Measurements from ENCODE around the gene IVNS1ABP.

IVNS1ABP gene

GRCh38 chr1:185316163-185317033 lies 645 bp downstream of the IVNS1ABP start:
- TF ChIP-seq GATA3 (IDR thresholded peaks at IDR 0.05; ENCODE audit: low read depth, low read length): no peak
- no peak for TF ChIP-seq GATA2 (IDR thresholded peaks at IDR 0.05; ENCODE audit: low read depth, low read length)

- no peak for TF ChIP-seq GATA3 (IDR thresholded peaks at IDR 0.05; ENCODE audit: low read depth, low read length)
Observed at GRCh38 chr1:185315445-185316071, 1.5 kb downstream of the IVNS1ABP start.

DNA sequence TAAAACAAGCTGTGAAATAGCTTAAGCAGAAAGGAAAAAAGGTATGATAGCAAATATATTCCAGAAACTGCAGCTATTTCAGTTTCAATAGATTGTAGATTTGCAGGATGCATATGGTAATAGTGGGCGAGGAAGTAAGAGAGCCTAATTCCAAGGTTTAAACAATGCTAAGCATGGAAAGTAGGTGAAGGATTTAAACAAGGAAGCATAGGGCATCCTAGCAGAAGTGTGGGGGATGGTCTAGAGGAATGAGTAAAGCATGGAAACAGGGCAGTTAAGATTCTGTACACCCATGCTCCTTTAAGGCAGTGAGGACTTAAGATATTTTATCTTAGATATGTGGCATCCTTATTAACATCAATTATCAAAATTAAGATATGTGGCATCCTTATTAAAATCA lies 2.6 kb downstream of the IVNS1ABP start:
- no peak for TF ChIP-seq GATA2 (IDR thresholded peaks at IDR 0.05; ENCODE audit: low read depth, low read length)
- no peak for TF ChIP-seq GATA3 (IDR thresholded peaks at IDR 0.05; ENCODE audit: low read depth, low read length)

GRCh38 chr1:185312361-185313138 lies 4.5 kb downstream of the IVNS1ABP start:
- TF ChIP-seq GATA2 (IDR thresholded peaks at IDR 0.05; ENCODE audit: low read depth, low read length) (no peak), GATA3 (IDR thresholded peaks at IDR 0.05; ENCODE audit: low read depth, low read length) (no peak)

GRCh38 chr1:185311589-185312225 lies 5.3 kb downstream of the IVNS1ABP start:
- TF ChIP-seq GATA2 (IDR thresholded peaks at IDR 0.05; ENCODE audit: low read depth, low read length) (no peak), GATA3 (IDR thresholded peaks at IDR 0.05; ENCODE audit: low read depth, low read length) (no peak)

GRCh38 chr1:185309566-185309965 lies 7.5 kb downstream of the IVNS1ABP start:
- TF ChIP-seq GATA2 (IDR thresholded peaks at IDR 0.05; ENCODE audit: low read depth, low read length): no peak
- no peak for TF ChIP-seq GATA3 (IDR thresholded peaks at IDR 0.05; ENCODE audit: low read depth, low read length)

DNA sequence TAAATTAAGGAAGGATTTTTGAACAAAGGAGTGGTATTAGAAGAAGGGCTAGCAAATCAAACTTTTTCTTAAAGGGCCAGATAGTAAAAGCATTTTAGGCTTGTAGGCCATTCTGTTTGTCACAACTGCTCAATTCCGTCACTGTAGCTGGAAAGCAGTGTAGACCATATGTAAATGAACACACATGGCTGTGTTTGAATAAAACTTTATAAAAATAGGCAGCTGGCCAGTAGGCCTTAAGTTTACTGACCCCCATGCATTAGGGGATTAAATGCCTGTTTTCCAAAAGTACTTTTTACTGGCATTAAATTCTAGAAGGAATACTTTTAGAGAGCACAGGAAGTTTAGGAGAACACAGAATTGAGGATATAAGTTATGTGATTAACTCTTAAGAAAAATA lies 8.9 kb downstream of the IVNS1ABP start:
- TF ChIP-seq GATA3 (IDR thresholded peaks at IDR 0.05; ENCODE audit: low read depth, low read length): no peak
- no peak for TF ChIP-seq GATA2 (IDR thresholded peaks at IDR 0.05; ENCODE audit: low read depth, low read length)

DNA sequence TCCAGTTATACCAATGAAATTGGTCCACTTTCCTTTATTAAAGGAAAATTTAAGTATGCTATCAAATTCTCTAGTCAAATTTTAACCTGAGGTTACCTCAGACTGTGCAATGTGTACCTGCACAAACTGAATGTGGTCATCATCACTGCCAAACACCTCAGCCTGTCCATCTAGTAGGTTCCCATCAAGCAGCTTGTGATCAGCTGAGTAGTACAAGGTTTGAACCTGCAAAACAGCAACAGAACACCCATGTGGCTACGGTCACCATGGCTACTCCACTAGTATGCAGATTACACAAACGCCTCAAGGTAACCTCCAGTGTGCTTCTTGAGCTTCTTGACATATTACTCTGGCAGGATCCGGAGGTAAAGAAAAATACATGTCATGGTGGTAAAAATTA lies 11.6 kb downstream of the IVNS1ABP start:
- TF ChIP-seq GATA2 (IDR thresholded peaks at IDR 0.05; ENCODE audit: low read depth, low read length) (no peak), GATA3 (IDR thresholded peaks at IDR 0.05; ENCODE audit: low read depth, low read length) (no peak)

DNA sequence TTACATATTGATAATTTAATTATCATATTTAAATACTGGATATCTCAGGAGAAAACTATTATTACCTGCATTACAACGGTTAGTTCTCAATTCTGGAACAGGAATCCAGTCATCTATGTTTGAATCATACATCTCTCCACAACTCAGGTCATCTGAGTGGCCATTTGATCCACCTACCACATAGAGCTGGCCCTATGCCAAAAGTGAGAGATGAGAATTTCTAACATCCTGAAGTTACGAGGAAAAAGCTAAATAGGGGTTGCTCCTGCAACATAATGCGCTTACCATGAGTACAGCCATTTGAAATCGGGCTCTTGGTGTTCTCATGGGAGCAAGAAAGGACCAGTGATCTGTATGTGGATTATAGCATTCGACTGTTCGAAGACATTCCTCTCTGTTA lies 16.9 kb downstream of the IVNS1ABP start:
- no peak for TF ChIP-seq GATA2 (IDR thresholded peaks at IDR 0.05; ENCODE audit: low read depth, low read length)
- TF ChIP-seq GATA3 (IDR thresholded peaks at IDR 0.05; ENCODE audit: low read depth, low read length): no peak

- TF ChIP-seq GATA3 (IDR thresholded peaks at IDR 0.05; ENCODE audit: low read depth, low read length) (no peak), GATA2 (IDR thresholded peaks at IDR 0.05; ENCODE audit: low read depth, low read length) (no peak)
Observed at GRCh38 chr1:185297982-185298381, 19.1 kb downstream of the IVNS1ABP start.

DNA sequence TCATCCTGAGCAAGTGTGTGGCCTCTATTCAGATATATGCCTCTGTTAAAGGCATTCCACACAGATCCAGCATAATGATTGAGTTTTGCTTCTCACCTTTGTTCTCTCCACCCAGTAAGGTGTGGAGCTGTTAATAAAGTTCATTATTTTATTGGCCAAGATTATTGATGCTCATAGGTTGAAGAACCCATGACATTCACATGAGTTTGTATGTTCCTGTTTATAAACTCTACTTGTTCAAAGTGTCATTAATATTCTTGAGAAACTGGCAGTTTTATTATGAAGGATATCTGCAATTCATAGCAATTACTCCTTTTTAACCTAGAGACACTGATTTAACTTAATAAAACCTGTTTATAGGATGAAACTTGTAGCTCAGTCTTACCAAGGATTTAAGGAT lies 22.0 kb downstream of the IVNS1ABP start:
- no peak for TF ChIP-seq GATA3 (IDR thresholded peaks at IDR 0.05; ENCODE audit: low read depth, low read length)
- TF ChIP-seq GATA2 (IDR thresholded peaks at IDR 0.05; ENCODE audit: low read depth, low read length): no peak

DNA sequence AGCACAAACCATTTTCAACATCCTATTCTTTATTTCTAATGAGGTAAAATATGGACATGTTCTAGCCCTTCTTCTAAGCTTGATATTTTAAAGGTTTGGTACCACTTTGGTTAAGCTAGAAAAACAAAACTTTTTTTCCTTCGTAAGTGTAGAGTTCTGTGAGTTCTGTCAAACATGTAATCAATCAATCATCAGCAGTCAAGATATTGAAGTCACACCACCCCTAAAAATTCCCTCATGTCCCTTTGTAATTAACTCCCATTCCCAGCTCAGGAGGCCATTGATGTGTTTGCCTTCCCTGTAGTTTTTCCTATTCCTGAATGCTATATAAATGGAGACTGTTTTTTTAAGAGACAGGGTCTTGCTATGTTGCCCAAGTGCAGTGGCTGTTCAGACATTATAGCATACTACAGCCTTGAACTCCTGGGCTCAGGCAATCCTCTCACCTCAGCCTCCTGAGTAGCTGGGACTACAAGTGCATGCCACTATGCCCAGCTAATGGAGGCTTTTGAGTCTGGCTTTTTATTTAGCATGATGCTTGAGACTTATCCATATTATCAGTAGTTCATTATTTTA lies 23.0 kb downstream of the IVNS1ABP start:
- TF ChIP-seq GATA3 (IDR thresholded peaks at IDR 0.05; ENCODE audit: low read depth, low read length) (no peak), GATA2 (IDR thresholded peaks at IDR 0.05; ENCODE audit: low read depth, low read length) (no peak)

DNA sequence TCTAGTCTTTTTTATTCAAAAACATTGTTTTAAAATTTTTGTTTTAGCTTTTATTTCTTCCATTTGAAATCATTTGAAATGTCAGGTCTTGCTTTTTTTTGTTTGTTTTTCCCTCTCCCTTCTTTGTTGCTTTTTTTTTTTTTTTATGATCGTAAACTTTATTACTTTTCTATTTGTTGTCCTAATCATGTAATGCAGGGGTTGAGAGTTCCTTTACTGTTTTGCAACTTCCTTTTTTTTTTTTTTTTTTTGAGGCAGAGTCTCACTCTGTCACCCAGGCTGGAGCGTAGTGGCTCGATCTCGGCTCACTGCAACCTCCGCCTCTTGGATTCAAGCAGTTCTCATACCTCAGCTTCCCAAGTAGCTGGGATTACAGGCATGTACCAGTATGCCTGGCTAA lies 24.8 kb downstream of the IVNS1ABP start:
- TF ChIP-seq GATA3 (IDR thresholded peaks at IDR 0.05; ENCODE audit: low read depth, low read length) (no peak), GATA2 (IDR thresholded peaks at IDR 0.05; ENCODE audit: low read depth, low read length) (no peak)

GRCh38 chr1:185291652-185292051 lies 25.4 kb downstream of the IVNS1ABP start:
- TF ChIP-seq GATA2 (IDR thresholded peaks at IDR 0.05; ENCODE audit: low read depth, low read length) (no peak), GATA3 (IDR thresholded peaks at IDR 0.05; ENCODE audit: low read depth, low read length) (no peak)
